Erythroblast (primary cell): ENCODE data around the gene PNPLA7.

ENCODE experiments used
- GATA1 ChIP-seq: IDR thresholded peaks from 2 replicates; pipeline ENCODE4 v1.6.1; 2011; ENCODE audit warnings: low read depth, mild to moderate bottlenecking, control low read depth, low read length, moderate library complexity
- POLR2A ChIP-seq: IDR thresholded peaks from 2 replicates; pipeline ENCODE4 v1.6.1; 2011; ENCODE audit warnings: mild to moderate bottlenecking, low read length

GRCh38 chr9:137534256-137535119, 15.7 kb downstream of the PNPLA7 start:
- TF ChIP-seq POLR2A (no peak), GATA1 (no peak)
